SJCRH30 (cell line): ENCODE results near the gene CNIH4. TPM values are rescaled to one million over a fixed set of nuclear protein-coding genes. Genes with fewer than 3 reads are reported as not detected.
A peak's percentile ranks its signal among the peaks of the same experiment; 100 is the strongest.
"Not testable (repeated sequence)": the region's sequence is repeated elsewhere in the genome, so short reads cannot be mapped to it uniquely, and the experiment has no call there.

Source experiments
- DNase-seq, 2 experiments: peaks; one replicate each; pipeline ENCODE4 v3.0.0-alpha.2; 2015 to 2020
- H3K27ac ChIP-seq: fragments of 250-450 bp; sonication (Bioruptor Pico); 2 replicates; pipeline ENCODE4 v1.5.1; 2020; ENCODE audit warnings: mild to moderate bottlenecking, moderate library complexity
- H3K27me3 ChIP-seq: fragments of 250-450 bp; sonication (Bioruptor Pico); 2 replicates; pipeline ENCODE4 v1.5.1; 2020; ENCODE audit warnings: mild to moderate bottlenecking, moderate library complexity
- H3K36me3 ChIP-seq: fragments of 250-450 bp; sonication (Bioruptor Pico); 2 replicates; pipeline ENCODE4 v1.5.1; 2020; ENCODE audit warnings: mild to moderate bottlenecking, moderate library complexity
- H3K4me1 ChIP-seq: fragments of 250-450 bp; sonication (Bioruptor Pico); 2 replicates; pipeline ENCODE4 v1.5.1; 2020; ENCODE audit warnings: mild to moderate bottlenecking, moderate library complexity
- H3K4me3 ChIP-seq: fragments of 250-450 bp; sonication (Bioruptor Pico); 2 replicates; pipeline ENCODE4 v1.5.1; 2020; ENCODE audit warnings: mild to moderate bottlenecking, moderate library complexity
- H3K9me3 ChIP-seq: fragments of 250-450 bp; sonication (Bioruptor Pico); replicated peaks from 2 replicates; pipeline ENCODE4 v1.5.1; 2020; ENCODE audit warnings: mild to moderate bottlenecking, moderate library complexity
- total RNA-seq: library from RNA; depleted of rRNA; stranded (reverse); fragments of >200 nt; shearing (Covaris generic); gene quantifications from 2 replicates; pipeline ENCODE4 v1.2.3, GENCODE V29; 2014

CNIH4 gene
- total RNA-seq, 1 experiment from 2014 or later = 87.5 TPM

GRCh38 chr1:224333939-224334786, 22.5 kb upstream of the CNIH4 start:
- no peaks in the 10 kb centered on the region for H3K27me3 ChIP-seq
- H3K27ac ChIP-seq = no peak overlapping the region
- no peak for DNase-seq
- H3K4me1 ChIP-seq = no peaks in the 10 kb centered on the region
- no peaks in the 10 kb centered on the region for H3K9me3 ChIP-seq
- H3K4me3 ChIP-seq = no peak overlapping the region
- no peaks in the 10 kb centered on the region for H3K36me3 ChIP-seq

- DNase-seq = peak; percentile 18 to 50
- Histone ChIP-seq H3K27me3 (no peaks in the 10 kb centered on the region), H3K27ac (no peak overlapping the region), H3K9me3 (0 out of 2 replicates have a peak, but pooled peaks cover 2% of the 10 kb centered on the region), H3K4me1 (no peaks in the 10 kb centered on the region), H3K36me3 (no peaks in the 10 kb centered on the region), H3K4me3 (no peak overlapping the region)
These were observed 18.4 kb upstream of the CNIH4 start for GRCh38 chr1:224338150-224338838.

GRCh38 chr1:224339442-224340033, 17.1 kb upstream of the CNIH4 start:
- Histone ChIP-seq H3K4me3 (no peak overlapping the region), H3K27ac (no peak overlapping the region), H3K4me1 (no peaks in the 10 kb centered on the region), H3K27me3 (no peaks in the 10 kb centered on the region), H3K36me3 (no peaks in the 10 kb centered on the region), H3K9me3 (peaks cover 7% of the 10 kb centered on the region; the same call in 1 of the 2 replicates)
- DNase-seq = no peak

GRCh38 chr1:224340453-224341384, 16.0 kb upstream of the CNIH4 start:
- not testable (repeated sequence) for H3K27me3 ChIP-seq, H3K4me3 ChIP-seq, H3K36me3 ChIP-seq, DNase-seq, H3K27ac ChIP-seq, H3K4me1 ChIP-seq
- H3K9me3 ChIP-seq = peaks cover 12% of the 10 kb centered on the region; the same call in 1 of the 2 replicates

GRCh38 chr1:224343679-224344078, 13.0 kb upstream of the CNIH4 start:
- H3K27me3 ChIP-seq = no peaks in the 10 kb centered on the region
- H3K27ac ChIP-seq = no peak overlapping the region
- peaks cover 12% of the 10 kb centered on the region; the same call in 1 of the 2 replicates for H3K9me3 ChIP-seq
- DNase-seq = no peak
- H3K4me3 ChIP-seq = no peak overlapping the region
- H3K4me1 ChIP-seq = no peaks in the 10 kb centered on the region
- no peaks in the 10 kb centered on the region for H3K36me3 ChIP-seq

- H3K4me3 ChIP-seq = no peak overlapping the region
- H3K9me3 ChIP-seq = peaks cover 15% of the 10 kb centered on the region; the same call in 1 of the 2 replicates
- no peaks in the 10 kb centered on the region for H3K27me3 ChIP-seq
- no peaks in the 10 kb centered on the region for H3K4me1 ChIP-seq
- no peak for DNase-seq
- no peaks in the 10 kb centered on the region for H3K36me3 ChIP-seq
- H3K27ac ChIP-seq = no peak overlapping the region
These were observed 8.5 kb upstream of the CNIH4 start for GRCh38 chr1:224348137-224348536.

- H3K36me3 ChIP-seq, DNase-seq, H3K27me3 ChIP-seq, H3K9me3 ChIP-seq, H3K4me1 ChIP-seq, H3K4me3 ChIP-seq, H3K27ac ChIP-seq: not testable (repeated sequence)
These were observed 7.0 kb upstream of the CNIH4 start for GRCh38 chr1:224349716-224350115.

- not testable (repeated sequence) for H3K27ac ChIP-seq, H3K4me3 ChIP-seq, H3K27me3 ChIP-seq, H3K9me3 ChIP-seq, H3K36me3 ChIP-seq, H3K4me1 ChIP-seq, DNase-seq
These were observed 4.1 kb upstream of the CNIH4 start for GRCh38 chr1:224352436-224353085.

GRCh38 chr1:224353975-224354925, 2.4 kb upstream of the CNIH4 start:
- Histone ChIP-seq H3K4me3 (no peak overlapping the region), H3K36me3 (no peaks in the 10 kb centered on the region; the same call in 1 of the 2 replicates), H3K27ac (no peak overlapping the region), H3K27me3 (no peaks in the 10 kb centered on the region), H3K4me1 (no peaks in the 10 kb centered on the region), H3K9me3 (0 out of 2 replicates have a peak, but pooled peaks cover 5% of the 10 kb centered on the region)
- DNase-seq = no peak

GRCh38 chr1:224357626-224358124, 996 bp downstream of the CNIH4 start:
- DNase-seq = peak in 1 of 2 experiments; percentile 17
- H3K36me3 ChIP-seq = peaks cover 2% of the 10 kb centered on the region; the same call in 1 of the 2 replicates
- no peaks in the 10 kb centered on the region for H3K4me1 ChIP-seq
- no peaks in the 10 kb centered on the region for H3K27me3 ChIP-seq
- H3K4me3 ChIP-seq = peak overlapping the region; percentile 87
- no peaks in the 10 kb centered on the region for H3K9me3 ChIP-seq
- peak overlapping the region; percentile 38; the same call in 1 of the 2 replicates for H3K27ac ChIP-seq

- Histone ChIP-seq H3K27me3 (no peaks in the 10 kb centered on the region), H3K9me3 (no peaks in the 10 kb centered on the region), H3K36me3 (peaks cover 4% of the 10 kb centered on the region; the same call in 1 of the 2 replicates), H3K4me3 (peak overlapping the region; percentile 87), H3K27ac (no peak overlapping the region), H3K4me1 (no peaks in the 10 kb centered on the region)
- no peak for DNase-seq
These were observed 1.6 kb downstream of the CNIH4 start for GRCh38 chr1:224358237-224358636.

- H3K36me3 ChIP-seq = peaks cover 7% of the 10 kb centered on the region
- H3K4me1 ChIP-seq = no peaks in the 10 kb centered on the region
- no peaks in the 10 kb centered on the region for H3K9me3 ChIP-seq
- no peak for DNase-seq
- no peak overlapping the region for H3K4me3 ChIP-seq
- H3K27me3 ChIP-seq = no peaks in the 10 kb centered on the region
- no peak overlapping the region for H3K27ac ChIP-seq
These were observed 2.5 kb downstream of the CNIH4 start for GRCh38 chr1:224359207-224359606.

GRCh38 chr1:224368409-224368808, 11.7 kb downstream of the CNIH4 start:
- Histone ChIP-seq H3K27me3 (no peaks in the 10 kb centered on the region), H3K4me3 (no peak overlapping the region), H3K9me3 (no peaks in the 10 kb centered on the region), H3K36me3 (peaks cover 69% of the 10 kb centered on the region), H3K4me1 (no peaks in the 10 kb centered on the region), H3K27ac (no peak overlapping the region)
- no peak for DNase-seq
